Activated T-helper 1 cell treated with anti-CD3 and anti-CD28 coated beads, Interleukin-12 subunit alpha, Interleukin-12 subunit beta, Interleukin-2, Interleukin-4 antibody, amounts not matched to agents 30 ng/mL and 10 ng/mL and 1 ng/mL, durations not matched to agents 14 hours and 24 hours and 36 hours (primary cell): ENCODE results near the gene DENND6A. TPM values are rescaled to one million over a fixed set of nuclear protein-coding genes. Genes with fewer than 3 reads are reported as not detected.

Source experiments
- DNase-seq: peaks from one replicate; pipeline ENCODE4 v3.0.0; 2021; ENCODE audit warnings: low spot score
- H3K27ac Mint-ChIP-seq: one replicate; pipeline ENCODE4 v1.8.0; 2021; ENCODE audit warnings: mild to moderate bottlenecking, mixed read lengths
- H3K27me3 Mint-ChIP-seq: one replicate; pipeline ENCODE4 v1.8.0; 2022; ENCODE audit warnings: mild to moderate bottlenecking, moderate library complexity, mixed read lengths; ENCODE audit not compliant: insufficient read depth
- H3K36me3 Mint-ChIP-seq: one replicate; pipeline ENCODE4 v1.8.0; 2021; ENCODE audit warnings: low read depth, mixed read lengths
- H3K4me1 Mint-ChIP-seq: one replicate; pipeline ENCODE4 v1.8.0; 2021; ENCODE audit warnings: low read depth, mixed read lengths
- H3K4me3 Mint-ChIP-seq: one replicate; pipeline ENCODE4 v1.8.0; 2021; ENCODE audit warnings: mild to moderate bottlenecking, moderate library complexity, mixed read lengths
- H3K9me3 Mint-ChIP-seq: one replicate; pipeline ENCODE4 v1.8.0; 2021; ENCODE audit warnings: mixed read lengths
- intact Hi-C: fragments of 100-400 bp; cut with micrococcal nuclease; formaldehyde crosslinking; loops from one replicate; pipeline ENCODE4 v1.15.1; 2024
- total RNA-seq: library from RNA; stranded (reverse); gene quantifications from 2 replicates; pipeline ENCODE4 v1.2.3, GENCODE V29; 2022

The DENND6A gene
- 23.6 and 26.2 TPM in 2 replicates for total RNA-seq

GRCh38 chr3:57692396-57693147 lies at the start of gene DENND6A:
Gene DENND6A, minus strand, starts transcription at chr3:57693077. Its CDS starts 59 bp downstream, at chr3:57693018.
- Mint-ChIP-seq H3K9me3 (no peaks in the 10 kb centered on the region), H3K4me1 (peaks cover 29% of the 10 kb centered on the region), H3K27me3 (peaks cover 3% of the 10 kb centered on the region), H3K27ac (peak within 1 kb of the TSS; percentile 91), H3K4me3 (peak within 1 kb of the TSS; percentile 91), H3K36me3 (peaks cover 10% of the 10 kb centered on the region)
- intact Hi-C loops: loop anchor here (1.0 to 5.0 kb wide), 7 partner anchors 64 to 1005 kb away; partner anchors contain the start of genes ABHD6, APPL1, ARF4 and HTD2
- DNase-seq: peak; percentile 94

GRCh38 chr3:57740027-57740426 lies 47.1 kb upstream of the DENND6A start:
- H3K27ac Mint-ChIP-seq: no peak overlapping the region
- no peaks in the 10 kb centered on the region for H3K4me1 Mint-ChIP-seq
- intact Hi-C loops: no loop called here
- H3K27me3 Mint-ChIP-seq: peaks cover 2% of the 10 kb centered on the region
- H3K4me3 Mint-ChIP-seq: no peak overlapping the region
- H3K36me3 Mint-ChIP-seq: no peaks in the 10 kb centered on the region
- no peak for DNase-seq
- H3K9me3 Mint-ChIP-seq: no peaks in the 10 kb centered on the region

- intact Hi-C loops: no loop called here
- no peak overlapping the region for H3K4me3 Mint-ChIP-seq
- no peaks in the 10 kb centered on the region for H3K36me3 Mint-ChIP-seq
- H3K4me1 Mint-ChIP-seq: no peaks in the 10 kb centered on the region
- H3K9me3 Mint-ChIP-seq: no peaks in the 10 kb centered on the region
- H3K27ac Mint-ChIP-seq: no peak overlapping the region
- DNase-seq: no peak
- H3K27me3 Mint-ChIP-seq: no peaks in the 10 kb centered on the region
Measured at GRCh38 chr3:57738391-57738790, 45.5 kb upstream of the DENND6A start.

GRCh38 chr3:57737840-57738239 lies 45.0 kb upstream of the DENND6A start:
- Mint-ChIP-seq H3K36me3 (no peaks in the 10 kb centered on the region), H3K9me3 (no peaks in the 10 kb centered on the region), H3K4me1 (no peaks in the 10 kb centered on the region), H3K27ac (no peak overlapping the region), H3K27me3 (no peaks in the 10 kb centered on the region), H3K4me3 (no peak overlapping the region)
- intact Hi-C loops: no loop called here
- no peak for DNase-seq

- Mint-ChIP-seq H3K27ac (no peak overlapping the region), H3K4me1 (no peaks in the 10 kb centered on the region), H3K36me3 (no peaks in the 10 kb centered on the region), H3K4me3 (no peak overlapping the region), H3K9me3 (no peaks in the 10 kb centered on the region), H3K27me3 (no peaks in the 10 kb centered on the region)
- no peak for DNase-seq
- intact Hi-C loops: no loop called here
Measured at GRCh38 chr3:57735405-57735804, 42.5 kb upstream of the DENND6A start.

GRCh38 chr3:57733790-57734189 lies 40.9 kb upstream of the DENND6A start:
- intact Hi-C loops: no loop called here

GRCh38 chr3:57731311-57731710 lies 38.4 kb upstream of the DENND6A start:
- no peaks in the 10 kb centered on the region for H3K36me3 Mint-ChIP-seq
- no peak overlapping the region for H3K27ac Mint-ChIP-seq
- no peak for DNase-seq
- no peaks in the 10 kb centered on the region for H3K27me3 Mint-ChIP-seq
- H3K4me1 Mint-ChIP-seq: no peaks in the 10 kb centered on the region
- no peaks in the 10 kb centered on the region for H3K9me3 Mint-ChIP-seq
- intact Hi-C loops: no loop called here
- no peak overlapping the region for H3K4me3 Mint-ChIP-seq

More at GRCh38 chr3:57733790-57734189, 40.9 kb upstream of the DENND6A start:
- no peaks in the 10 kb centered on the region for H3K36me3 Mint-ChIP-seq
- DNase-seq: no peak
- no peaks in the 10 kb centered on the region for H3K27me3 Mint-ChIP-seq
- H3K4me1 Mint-ChIP-seq: no peaks in the 10 kb centered on the region
- no peak overlapping the region for H3K4me3 Mint-ChIP-seq
- H3K9me3 Mint-ChIP-seq: no peaks in the 10 kb centered on the region
- no peak overlapping the region for H3K27ac Mint-ChIP-seq

- H3K36me3 Mint-ChIP-seq: no peaks in the 10 kb centered on the region
- H3K27me3 Mint-ChIP-seq: no peaks in the 10 kb centered on the region
- intact Hi-C loops: no loop called here
- H3K9me3 Mint-ChIP-seq: no peaks in the 10 kb centered on the region
- no peak overlapping the region for H3K4me3 Mint-ChIP-seq
- no peak for DNase-seq
- H3K27ac Mint-ChIP-seq: no peak overlapping the region
- no peaks in the 10 kb centered on the region for H3K4me1 Mint-ChIP-seq
Measured at GRCh38 chr3:57730682-57731081, 37.8 kb upstream of the DENND6A start.

- no peaks in the 10 kb centered on the region for H3K4me1 Mint-ChIP-seq
- DNase-seq: no peak
- intact Hi-C loops: no loop called here
- no peaks in the 10 kb centered on the region for H3K27me3 Mint-ChIP-seq
- H3K27ac Mint-ChIP-seq: no peak overlapping the region
- no peak overlapping the region for H3K4me3 Mint-ChIP-seq
- no peaks in the 10 kb centered on the region for H3K36me3 Mint-ChIP-seq
- H3K9me3 Mint-ChIP-seq: no peaks in the 10 kb centered on the region
Measured at GRCh38 chr3:57729334-57730045, 36.6 kb upstream of the DENND6A start.

GRCh38 chr3:57727106-57727505 lies 34.2 kb upstream of the DENND6A start:
- intact Hi-C loops: no loop called here
- H3K36me3 Mint-ChIP-seq: no peaks in the 10 kb centered on the region
- H3K4me1 Mint-ChIP-seq: no peaks in the 10 kb centered on the region
- H3K27me3 Mint-ChIP-seq: peaks cover 4% of the 10 kb centered on the region
- no peak for DNase-seq
- H3K27ac Mint-ChIP-seq: no peak overlapping the region
- no peak overlapping the region for H3K4me3 Mint-ChIP-seq
- H3K9me3 Mint-ChIP-seq: no peaks in the 10 kb centered on the region

GRCh38 chr3:57726397-57726796 lies 33.5 kb upstream of the DENND6A start:
- no peak for DNase-seq
- Mint-ChIP-seq H3K27me3 (peaks cover 4% of the 10 kb centered on the region), H3K27ac (no peak overlapping the region), H3K9me3 (no peaks in the 10 kb centered on the region), H3K36me3 (no peaks in the 10 kb centered on the region), H3K4me1 (no peaks in the 10 kb centered on the region), H3K4me3 (no peak overlapping the region)
- intact Hi-C loops: no loop called here

- Mint-ChIP-seq H3K4me3 (no peak overlapping the region), H3K27ac (no peak overlapping the region), H3K4me1 (no peaks in the 10 kb centered on the region), H3K9me3 (no peaks in the 10 kb centered on the region), H3K27me3 (peaks cover 6% of the 10 kb centered on the region), H3K36me3 (no peaks in the 10 kb centered on the region)
- DNase-seq: no peak
- intact Hi-C loops: no loop called here
Measured at GRCh38 chr3:57718118-57718517, 25.2 kb upstream of the DENND6A start.

- Mint-ChIP-seq H3K9me3 (no peaks in the 10 kb centered on the region), H3K27ac (no peak overlapping the region), H3K36me3 (no peaks in the 10 kb centered on the region), H3K4me3 (no peak overlapping the region), H3K27me3 (peaks cover 2% of the 10 kb centered on the region), H3K4me1 (no peaks in the 10 kb centered on the region)
- intact Hi-C loops: no loop called here
- no peak for DNase-seq
Measured at GRCh38 chr3:57717205-57717868, 24.5 kb upstream of the DENND6A start.
